ENCODE data around the gene FBXL14. TPM values are rescaled to one million over a fixed set of nuclear protein-coding genes. Genes with fewer than 3 reads are reported as not detected.
A peak's percentile ranks its signal among the peaks of the same experiment; 100 is the strongest.

FBXL14 gene
- total and polyA plus RNA-seq, 12 donors = 1.5 to 8.4 (median 6.5) TPM

GRCh38 chr12:1595026-1595561 is 713 bp upstream of the FBXL14 start:
- DNase-seq = peak in 1 of 2 donors; percentile 37
- H3K4me1 ChIP-seq = peaks cover 0 to 49% (median 45%) of the 10 kb centered on the region in 9 donors
- no peaks in the 10 kb centered on the region for H3K36me3 ChIP-seq
- no peaks in the 10 kb centered on the region for H3K27me3 ChIP-seq
- peak overlapping the region; percentile 81 to 97 (median 92) for H3K27ac ChIP-seq
- TF ChIP-seq, protein P1, sequence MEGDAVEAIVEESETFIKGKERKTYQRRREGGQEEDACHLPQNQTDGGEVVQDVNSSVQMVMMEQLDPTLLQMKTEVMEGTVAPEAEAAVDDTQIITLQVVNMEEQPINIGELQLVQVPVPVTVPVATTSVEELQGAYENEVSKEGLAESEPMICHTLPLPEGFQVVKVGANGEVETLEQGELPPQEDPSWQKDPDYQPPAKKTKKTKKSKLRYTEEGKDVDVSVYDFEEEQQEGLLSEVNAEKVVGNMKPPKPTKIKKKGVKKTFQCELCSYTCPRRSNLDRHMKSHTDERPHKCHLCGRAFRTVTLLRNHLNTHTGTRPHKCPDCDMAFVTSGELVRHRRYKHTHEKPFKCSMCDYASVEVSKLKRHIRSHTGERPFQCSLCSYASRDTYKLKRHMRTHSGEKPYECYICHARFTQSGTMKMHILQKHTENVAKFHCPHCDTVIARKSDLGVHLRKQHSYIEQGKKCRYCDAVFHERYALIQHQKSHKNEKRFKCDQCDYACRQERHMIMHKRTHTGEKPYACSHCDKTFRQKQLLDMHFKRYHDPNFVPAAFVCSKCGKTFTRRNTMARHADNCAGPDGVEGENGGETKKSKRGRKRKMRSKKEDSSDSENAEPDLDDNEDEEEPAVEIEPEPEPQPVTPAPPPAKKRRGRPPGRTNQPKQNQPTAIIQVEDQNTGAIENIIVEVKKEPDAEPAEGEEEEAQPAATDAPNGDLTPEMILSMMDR (IDR thresholded peaks at IDR 0.05) = no peak
- intact Hi-C loops (cut with DNase I) = loop anchor here in 1 of 10 donors (10.0 kb wide), 1 partner anchor 780 kb away; no protein-coding TSS in a partner anchor
- WGBS, 2 donors = 9 to 10% methylated on average over 19 of the region's 19 CpGs
- H3K9me3 ChIP-seq = no peaks in the 10 kb centered on the region
- ATAC-seq = peak in 7 of 8 donors; percentile 3 to 42 (median 21)
- H3K4me3 ChIP-seq = peak overlapping the region; percentile 34 to 98 (median 88)

DNA sequence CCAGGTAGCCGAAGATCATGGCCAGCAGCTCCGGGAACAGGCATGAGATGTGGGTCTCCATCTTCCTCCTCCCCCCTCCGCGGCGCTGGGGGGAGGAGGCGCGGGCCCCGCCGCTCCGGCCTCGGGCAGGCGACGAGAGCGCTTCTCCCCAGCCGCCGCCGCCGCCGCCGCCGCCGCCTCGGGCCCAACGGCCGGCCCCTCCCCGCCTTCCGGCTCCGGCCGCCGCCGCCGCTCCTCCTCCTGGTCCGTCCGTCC is 448 bp downstream of the FBXL14 start:
- TF ChIP-seq, protein P1 (IDR thresholded peaks at IDR 0.05) = no peak
- Histone ChIP-seq H3K27me3 (no peaks in the 10 kb centered on the region), H3K36me3 (peaks cover 0 to 3% (median 0%) of the 10 kb centered on the region in 9 donors), H3K27ac (peak overlapping the region; percentile 76 to 97 (median 92)), H3K9me3 (no peaks in the 10 kb centered on the region), H3K4me3 (peak overlapping the region; percentile 74 to 98 (median 88)), H3K4me1 (peaks cover 0 to 61% (median 55%) of the 10 kb centered on the region in 9 donors)
- peak in 5 of 8 donors; percentile 25 to 72 (median 58) for ATAC-seq
- DNase-seq = no peak
- intact Hi-C loops (cut with DNase I) = loop anchor here in 1 of 10 donors (10.0 kb wide), 1 partner anchor 779 kb away; no protein-coding TSS in a partner anchor
- WGBS, 2 donors = 2 to 3% methylated on average over 15 to 31 of the region's 34 CpGs

- ATAC-seq = peak in 6 of 8 donors; percentile 4 to 64 (median 10)
- DNase-seq = peak; percentile 23 to 45
- H3K9me3 ChIP-seq = no peaks in the 10 kb centered on the region
- TF ChIP-seq, protein P1 (IDR thresholded peaks at IDR 0.05) = no peak
- intact Hi-C loops (cut with DNase I) = loop anchor here in 1 of 10 donors (10.0 kb wide), 1 partner anchor 779 kb away; no protein-coding TSS in a partner anchor
- WGBS, 2 donors = 7 to 8% methylated on average over 56 of the region's 56 CpGs
- H3K36me3 ChIP-seq = peaks cover 0 to 3% (median 0%) of the 10 kb centered on the region in 9 donors
- H3K4me3 ChIP-seq = peak overlapping the region; percentile 74 to 98 (median 88)
- no peaks in the 10 kb centered on the region for H3K27me3 ChIP-seq
- H3K27ac ChIP-seq = peak overlapping the region; percentile 76 to 97 (median 92)
- peaks cover 0 to 66% (median 61%) of the 10 kb centered on the region in 9 donors for H3K4me1 ChIP-seq
These were observed 991 bp downstream of the FBXL14 start for GRCh38 chr12:1593174-1594005.

- Histone ChIP-seq H3K9me3 (no peaks in the 10 kb centered on the region), H3K27ac (peak overlapping the region in 8 of 10 donors; percentile 76 to 97 (median 92)), H3K27me3 (no peaks in the 10 kb centered on the region), H3K4me3 (peak overlapping the region; percentile 74 to 98 (median 88)), H3K36me3 (peaks cover 0 to 3% (median 0%) of the 10 kb centered on the region in 9 donors), H3K4me1 (peaks cover 3 to 74% (median 68%) of the 10 kb centered on the region in 9 donors)
- ATAC-seq (peak in 7 of 8 donors; percentile 7 to 49 (median 29)), DNase-seq (peak; percentile 31 to 59)
- TF ChIP-seq, protein P1 (IDR thresholded peaks at IDR 0.05) = no peak
- WGBS, 2 donors = 24 to 37% methylated on average over 27 of the region's 27 CpGs
- intact Hi-C loops (cut with DNase I) = loop anchor here in 1 of 10 donors (10.0 kb wide), 1 partner anchor 778 kb away; no protein-coding TSS in a partner anchor
These were observed 1.8 kb downstream of the FBXL14 start for GRCh38 chr12:1592444-1593173.

All from heart right ventricle (tissue), 16 donors.